ENCODE measurements around the gene GSN.
A peak's percentile ranks its signal among the peaks of the same experiment; 100 is the strongest.

The GSN gene

DNA sequence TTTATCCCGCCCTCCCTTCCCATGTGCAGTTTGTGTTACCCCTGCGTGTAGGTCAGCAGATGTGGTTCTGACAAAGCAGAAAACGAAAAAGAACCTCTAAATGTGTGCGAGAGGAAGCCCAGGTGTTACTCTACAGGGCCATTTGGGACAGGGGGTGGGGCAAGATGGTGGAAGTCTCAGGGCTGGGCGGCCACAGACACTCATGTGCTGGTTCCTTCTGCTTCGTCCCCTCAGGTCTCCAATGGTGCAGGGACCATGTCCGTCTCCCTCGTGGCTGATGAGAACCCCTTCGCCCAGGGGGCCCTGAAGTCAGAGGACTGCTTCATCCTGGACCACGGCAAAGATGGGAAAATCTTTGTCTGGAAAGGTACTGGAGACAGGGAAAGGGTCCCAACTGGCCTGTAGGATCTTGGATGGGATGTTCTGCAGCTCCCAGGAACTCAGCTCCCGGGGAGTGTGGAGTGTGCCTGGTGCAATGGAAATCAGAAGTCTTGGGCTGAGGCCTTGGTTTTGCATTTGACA lies 49.0 kb downstream of the GSN start:
- H3K4me1 ChIP-seq: peaks cover 0 to 80% (median 43%) of the 10 kb centered on the region in 4 donors
- DNase-seq: peak; percentile 17 to 61
- H3K27me3 ChIP-seq: no peaks in the 10 kb centered on the region
- H3K36me3 ChIP-seq: peaks cover 92 to 99% (median 95%) of the 10 kb centered on the region in 3 donors
- intact Hi-C loops (cut with DNase I; ENCODE audit: low total_unique reads): loop anchor here (5.0 kb wide), 2 partner anchors 40 to 105 kb away; no protein-coding TSS in a partner anchor
- H3K27ac ChIP-seq: peak overlapping the region; percentile 92 to 95
- H3K4me3 ChIP-seq: no peak overlapping the region
- TF ChIP-seq, protein P1, sequence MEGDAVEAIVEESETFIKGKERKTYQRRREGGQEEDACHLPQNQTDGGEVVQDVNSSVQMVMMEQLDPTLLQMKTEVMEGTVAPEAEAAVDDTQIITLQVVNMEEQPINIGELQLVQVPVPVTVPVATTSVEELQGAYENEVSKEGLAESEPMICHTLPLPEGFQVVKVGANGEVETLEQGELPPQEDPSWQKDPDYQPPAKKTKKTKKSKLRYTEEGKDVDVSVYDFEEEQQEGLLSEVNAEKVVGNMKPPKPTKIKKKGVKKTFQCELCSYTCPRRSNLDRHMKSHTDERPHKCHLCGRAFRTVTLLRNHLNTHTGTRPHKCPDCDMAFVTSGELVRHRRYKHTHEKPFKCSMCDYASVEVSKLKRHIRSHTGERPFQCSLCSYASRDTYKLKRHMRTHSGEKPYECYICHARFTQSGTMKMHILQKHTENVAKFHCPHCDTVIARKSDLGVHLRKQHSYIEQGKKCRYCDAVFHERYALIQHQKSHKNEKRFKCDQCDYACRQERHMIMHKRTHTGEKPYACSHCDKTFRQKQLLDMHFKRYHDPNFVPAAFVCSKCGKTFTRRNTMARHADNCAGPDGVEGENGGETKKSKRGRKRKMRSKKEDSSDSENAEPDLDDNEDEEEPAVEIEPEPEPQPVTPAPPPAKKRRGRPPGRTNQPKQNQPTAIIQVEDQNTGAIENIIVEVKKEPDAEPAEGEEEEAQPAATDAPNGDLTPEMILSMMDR (IDR thresholded peaks at IDR 0.05): no peak
- no peaks in the 10 kb centered on the region for H3K9me3 ChIP-seq

DNA sequence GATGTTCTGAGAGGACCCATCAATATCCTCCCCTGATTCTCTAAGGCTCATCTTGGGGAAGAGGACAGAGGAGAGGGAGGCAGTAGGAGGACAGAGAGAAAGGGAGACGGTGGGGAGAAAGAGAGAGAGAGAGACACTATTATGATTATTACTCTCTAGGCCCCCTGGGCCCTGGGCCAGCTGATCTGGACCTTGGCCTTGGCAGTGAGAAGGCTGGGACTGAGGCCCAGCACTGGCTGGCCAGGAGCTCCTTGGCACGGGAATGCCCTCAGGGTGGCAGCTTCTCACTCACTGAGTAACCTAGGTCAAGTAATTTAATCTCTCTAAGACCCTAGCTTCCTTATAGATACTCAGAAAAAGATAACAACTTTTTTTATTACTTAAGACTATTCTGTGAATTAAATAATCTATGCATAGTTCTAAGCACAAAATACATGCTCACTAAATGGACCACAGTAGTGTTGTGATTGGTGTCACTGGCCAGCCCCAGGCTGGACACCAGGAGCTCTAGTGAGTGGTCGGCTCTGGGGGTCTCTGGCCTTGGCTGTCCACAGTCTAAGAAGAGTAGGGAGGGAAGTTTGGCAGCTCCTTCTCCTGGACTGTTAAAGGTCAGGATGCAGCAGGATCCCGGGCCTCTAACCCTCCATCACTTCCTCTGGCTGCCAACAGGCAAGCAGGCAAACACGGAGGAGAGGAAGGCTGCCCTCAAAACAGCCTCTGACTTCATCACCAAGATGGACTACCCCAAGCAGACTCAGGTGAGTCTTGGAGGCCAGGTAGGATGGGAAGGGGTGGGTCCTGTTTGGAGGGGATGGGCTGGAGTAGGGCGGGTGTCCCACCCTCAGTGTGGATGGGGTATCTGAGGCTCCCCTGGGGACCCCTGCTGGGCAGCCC lies 50.0 kb downstream of the GSN start:
- peak; percentile 55 to 82 for DNase-seq
- intact Hi-C loops (cut with DNase I; ENCODE audit: low total_unique reads): loop anchor here (5.0 kb wide), 2 partner anchors 41 to 106 kb away; no protein-coding TSS in a partner anchor
- Histone ChIP-seq H3K27me3 (no peaks in the 10 kb centered on the region), H3K27ac (peak overlapping the region; percentile 92 to 95), H3K36me3 (peaks cover 92 to 98% (median 95%) of the 10 kb centered on the region in 3 donors), H3K9me3 (no peaks in the 10 kb centered on the region), H3K4me1 (peaks cover 0 to 89% (median 53%) of the 10 kb centered on the region in 4 donors), H3K4me3 (no peak overlapping the region)
- TF ChIP-seq, protein P1 (IDR thresholded peaks at IDR 0.05): peak in 1 of 2 experiments; percentile 2

DNA sequence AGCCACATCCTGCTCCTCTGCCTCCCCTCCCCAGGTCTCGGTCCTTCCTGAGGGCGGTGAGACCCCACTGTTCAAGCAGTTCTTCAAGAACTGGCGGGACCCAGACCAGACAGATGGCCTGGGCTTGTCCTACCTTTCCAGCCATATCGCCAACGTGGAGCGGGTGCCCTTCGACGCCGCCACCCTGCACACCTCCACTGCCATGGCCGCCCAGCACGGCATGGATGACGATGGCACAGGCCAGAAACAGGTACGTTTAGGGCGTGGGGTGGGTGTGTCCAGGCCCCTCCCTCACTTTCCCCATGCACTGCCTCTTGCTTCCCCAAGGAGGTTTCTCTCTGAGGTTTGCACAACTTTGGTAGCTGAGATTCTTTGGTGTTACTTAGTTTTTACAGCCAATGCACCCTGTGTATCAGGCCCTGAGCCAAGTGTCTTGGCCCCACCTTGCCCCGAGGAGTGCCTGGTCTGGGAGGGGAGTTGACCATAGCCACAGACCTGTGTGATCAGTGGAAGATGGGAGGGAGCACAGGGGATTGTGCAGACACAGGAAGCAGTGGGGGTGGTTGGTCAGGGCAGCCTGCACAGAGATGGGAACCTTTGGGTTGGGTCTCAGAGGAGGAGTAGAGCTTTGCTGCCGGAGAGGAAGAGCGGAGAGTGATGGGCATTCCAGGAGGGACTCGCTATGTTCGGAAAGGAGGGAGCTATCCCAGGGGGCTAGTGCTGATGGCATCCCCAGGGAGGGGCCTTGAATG lies 50.8 kb downstream of the GSN start:
- peak overlapping the region; percentile 92 to 95 for H3K27ac ChIP-seq

DNA sequence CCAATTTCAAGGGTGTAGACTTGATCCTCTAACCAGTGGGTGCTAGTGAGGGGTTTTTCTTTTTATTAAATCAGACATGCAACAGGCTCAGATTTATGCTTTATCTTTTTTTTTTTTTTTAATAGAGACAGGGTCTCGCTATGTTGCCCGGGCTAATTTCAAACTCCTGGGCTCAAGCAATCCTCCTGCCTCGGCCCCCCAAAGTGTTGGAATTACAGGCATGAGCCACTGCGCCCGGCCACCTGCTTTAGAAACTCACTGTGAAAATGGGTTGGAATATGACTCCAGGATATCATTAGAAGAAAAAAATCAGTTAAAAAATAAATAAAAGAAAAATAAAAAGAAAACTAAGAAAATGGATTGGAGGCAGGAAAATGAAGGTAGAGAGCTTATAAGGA lies 51.4 kb downstream of the GSN start:
- H3K4me1 ChIP-seq: peaks cover 0 to 99% (median 64%) of the 10 kb centered on the region in 4 donors
- intact Hi-C loops (cut with DNase I; ENCODE audit: low total_unique reads): loop anchor here (5.0 kb wide), 2 partner anchors 42 to 107 kb away; no protein-coding TSS in a partner anchor
- H3K27ac ChIP-seq: peak overlapping the region; percentile 92 to 95
- DNase-seq: peak in 1 of 2 donors; percentile 55
- H3K36me3 ChIP-seq: peaks cover 91 to 98% (median 92%) of the 10 kb centered on the region in 3 donors
- no peaks in the 10 kb centered on the region for H3K27me3 ChIP-seq
- no peaks in the 10 kb centered on the region for H3K9me3 ChIP-seq
- no peak overlapping the region for H3K4me3 ChIP-seq
- TF ChIP-seq, protein P1 (IDR thresholded peaks at IDR 0.05): no peak

More for the DNA sequence above, 50.8 kb downstream of the GSN start:
- Histone ChIP-seq H3K4me1 (peaks cover 0 to 93% (median 58%) of the 10 kb centered on the region in 4 donors), H3K27me3 (no peaks in the 10 kb centered on the region), H3K4me3 (no peak overlapping the region), H3K9me3 (no peaks in the 10 kb centered on the region), H3K36me3 (peaks cover 91 to 98% (median 92%) of the 10 kb centered on the region in 3 donors)
- intact Hi-C loops (cut with DNase I; ENCODE audit: low total_unique reads): loop anchor here (5.0 kb wide), 2 partner anchors 42 to 107 kb away; no protein-coding TSS in a partner anchor
- DNase-seq: peak; percentile 25 to 63
- TF ChIP-seq, protein P1 (IDR thresholded peaks at IDR 0.05): no peak

DNA sequence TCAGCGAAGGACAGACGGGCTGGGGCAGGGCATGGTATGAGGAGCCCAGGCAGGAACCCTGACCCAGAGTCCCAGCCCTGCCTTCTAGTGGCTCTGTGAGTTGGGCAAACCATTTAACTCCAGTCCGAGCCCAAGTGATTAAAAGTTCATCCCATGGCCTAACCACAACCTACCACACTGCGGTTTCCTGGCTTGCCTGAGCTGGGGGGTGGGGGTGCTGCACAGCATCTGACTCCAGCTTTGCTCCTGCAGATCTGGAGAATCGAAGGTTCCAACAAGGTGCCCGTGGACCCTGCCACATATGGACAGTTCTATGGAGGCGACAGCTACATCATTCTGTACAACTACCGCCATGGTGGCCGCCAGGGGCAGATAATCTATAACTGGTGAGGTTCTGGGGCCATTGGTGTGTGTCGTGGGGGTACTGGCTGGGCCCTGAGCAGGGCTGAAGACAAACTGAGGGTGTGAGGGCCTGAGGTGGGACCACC lies 53.1 kb downstream of the GSN start:
- no peaks in the 10 kb centered on the region for H3K27me3 ChIP-seq
- DNase-seq: peak in 1 of 2 donors; percentile 70
- H3K4me1 ChIP-seq: peaks cover 0 to 100% (median 77%) of the 10 kb centered on the region in 4 donors
- H3K27ac ChIP-seq: peak overlapping the region; percentile 92 to 95
- peaks cover 89 to 97% (median 92%) of the 10 kb centered on the region in 3 donors for H3K36me3 ChIP-seq
- no peak overlapping the region for H3K4me3 ChIP-seq
- TF ChIP-seq, protein P1 (IDR thresholded peaks at IDR 0.05): no peak
- no peaks in the 10 kb centered on the region for H3K9me3 ChIP-seq
- intact Hi-C loops (cut with DNase I; ENCODE audit: low total_unique reads): loop anchor here (5.0 kb wide), 1 partner anchor 51 kb away; the partner anchor contains the start of gene STOM
